C1 segment of cervical spinal cord (tissue), 14 donors: ENCODE results near the gene DBH.
"Not testable (repeated sequence)": the region's sequence is repeated elsewhere in the genome, so short reads cannot be mapped to it uniquely, and the experiment has no call there.

Source experiments
- DNase-seq, 14 donors: peaks; one replicate each; lab custom pipeline; 2025; lab: John Stamatoyannopoulos, UW

The DBH gene

GRCh38 chr9:133665096-133665495, 28.9 kb downstream of the DBH start:
- DNase-seq = no peak

GRCh38 chr9:133665535-133665934, 29.4 kb downstream of the DBH start:
- DNase-seq = no peak

DNA sequence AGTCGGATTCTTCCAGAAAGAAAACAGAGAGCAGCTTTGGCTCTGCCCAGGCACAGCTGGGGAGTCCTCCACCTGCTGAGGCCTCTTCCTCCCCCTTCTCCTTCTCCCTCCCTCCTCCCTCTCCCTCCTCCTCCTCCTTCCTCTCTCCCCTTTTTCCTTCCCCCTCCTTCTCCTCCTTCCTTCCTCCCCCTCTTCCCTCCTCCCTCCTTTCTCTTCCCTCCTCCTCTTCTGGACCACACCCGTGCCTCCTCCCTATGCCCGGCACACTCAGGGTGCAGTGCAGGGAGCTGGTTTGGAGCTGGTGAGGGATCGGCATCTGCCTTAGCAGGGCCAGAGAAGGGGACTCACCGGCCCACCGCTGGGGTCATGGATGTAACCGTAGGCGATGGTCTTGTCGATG, 30.2 kb downstream of the DBH start:
- DNase-seq = no peak

DNA sequence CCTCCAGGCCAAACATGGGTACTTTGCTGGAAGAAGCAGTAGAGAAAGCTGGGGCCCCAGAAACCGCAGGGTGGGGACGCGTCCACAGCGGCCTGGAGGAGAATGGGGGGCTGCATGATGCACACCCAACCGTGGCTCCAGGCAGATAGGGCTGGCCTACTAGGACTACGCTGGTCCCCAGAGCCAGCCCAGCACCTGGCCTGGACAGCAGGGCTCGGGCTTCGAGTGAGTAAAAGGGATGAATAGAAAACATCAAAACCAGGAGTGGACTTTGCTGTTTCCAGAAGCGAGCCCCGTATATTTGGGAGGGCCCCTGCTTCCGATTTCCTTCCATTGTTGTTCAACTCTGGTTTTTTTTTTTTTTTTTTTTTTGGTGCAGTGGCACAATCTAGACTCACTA, 30.7 kb downstream of the DBH start:
- no peak for DNase-seq

DNA sequence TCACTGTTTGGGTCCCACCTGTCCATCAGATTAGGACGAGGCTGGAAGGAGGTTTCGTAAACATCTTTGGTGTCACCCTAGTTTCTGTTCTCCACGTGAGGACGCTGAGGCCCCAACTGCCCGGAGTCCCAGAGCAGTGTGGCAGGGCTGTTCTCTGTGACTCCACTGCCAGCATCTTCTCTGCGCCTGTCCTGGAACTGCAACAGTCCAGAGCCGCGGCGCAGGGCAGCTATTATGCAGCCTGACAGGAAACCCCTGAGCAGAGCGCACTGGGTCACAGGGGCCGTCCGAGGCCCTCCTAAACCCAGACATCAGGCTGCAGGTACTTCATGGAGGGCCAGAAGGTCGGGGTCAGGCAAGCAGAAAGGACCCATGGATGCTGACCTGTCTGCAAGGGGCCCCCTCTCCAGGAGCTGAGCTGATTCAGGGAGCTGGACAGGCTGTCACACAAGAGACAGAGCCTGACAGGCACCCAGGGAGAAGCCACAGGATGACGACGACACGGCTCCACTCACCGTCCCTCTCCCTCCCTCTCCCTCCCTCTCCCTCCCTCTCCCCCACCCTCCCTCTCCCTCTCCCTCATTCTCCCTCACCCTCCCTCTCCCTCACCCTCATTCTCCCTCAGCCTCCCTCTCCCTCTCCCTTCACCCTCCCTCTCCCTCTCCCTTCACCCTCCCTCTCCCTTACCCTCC, 31.7 kb downstream of the DBH start:
- no peak for DNase-seq

DNA sequence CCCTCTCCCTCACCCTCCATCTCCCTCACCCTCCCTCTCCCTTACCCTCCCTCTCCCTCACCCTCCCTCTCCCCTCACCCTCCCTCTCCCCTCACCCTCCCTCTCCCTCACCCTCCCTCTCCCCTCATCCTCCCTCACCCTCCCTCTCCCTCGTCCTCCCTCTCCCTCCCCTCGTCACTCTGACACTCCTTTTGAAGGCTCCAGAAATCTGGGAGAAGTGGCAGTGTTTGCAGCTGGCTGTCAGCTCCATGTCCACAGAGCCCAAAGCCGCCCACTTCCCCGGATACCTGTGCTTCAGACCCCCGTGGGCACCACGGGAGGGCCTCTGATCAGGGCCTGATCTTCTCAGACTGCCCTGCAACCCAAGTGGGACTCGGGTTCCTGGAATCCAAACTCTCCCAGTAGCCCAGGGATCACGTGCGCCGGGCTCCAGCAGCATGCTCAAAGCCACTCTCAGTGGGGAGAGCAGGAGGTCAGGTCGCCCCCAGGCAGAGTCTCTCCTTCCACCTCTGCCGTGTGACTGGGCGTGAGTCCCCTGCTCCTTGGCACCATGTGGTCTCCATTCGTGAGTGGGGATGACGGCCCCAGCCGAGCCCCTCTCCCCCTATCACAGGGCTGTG, 33.1 kb downstream of the DBH start:
- no peak for DNase-seq

DNA sequence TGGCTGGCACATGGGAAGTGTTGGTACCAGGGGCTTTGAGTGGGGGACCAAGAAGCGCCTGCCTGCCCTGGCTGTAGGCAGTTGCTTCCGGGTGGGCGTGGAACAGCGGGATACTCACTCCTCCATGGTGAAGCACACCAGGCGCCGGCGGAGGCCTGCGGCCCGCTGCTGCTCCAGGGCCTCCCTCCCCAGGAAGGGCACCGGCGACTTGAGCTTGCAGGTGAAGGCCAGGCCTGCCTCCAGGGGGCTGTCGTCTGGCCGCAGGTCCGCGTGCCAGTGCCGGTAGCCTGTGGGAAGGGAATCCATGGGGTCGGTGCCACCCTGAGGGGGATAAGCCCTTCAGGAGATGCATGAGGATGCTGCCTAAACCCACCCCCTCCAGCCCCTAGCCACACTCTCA, 34.3 kb downstream of the DBH start:
- no peak for DNase-seq

DNA sequence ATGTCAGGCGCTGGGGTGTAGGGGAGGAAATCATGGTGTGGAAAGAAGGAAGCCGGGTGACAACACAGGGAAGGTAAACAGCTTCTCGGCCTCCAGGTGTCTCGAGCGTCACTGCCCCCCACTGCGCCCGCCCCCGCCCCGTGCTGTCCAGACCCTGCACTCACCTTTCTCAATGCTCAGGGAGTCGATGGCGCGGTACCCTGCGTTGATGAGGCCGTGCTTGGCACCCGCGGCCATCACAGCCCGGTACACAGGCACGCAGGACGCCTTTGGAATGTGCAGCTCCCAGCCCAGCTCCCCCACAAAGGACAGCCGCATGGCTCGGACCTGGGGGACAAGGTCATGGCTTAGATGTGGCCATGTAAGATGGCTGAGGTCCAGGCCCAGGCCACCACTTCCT, 35.2 kb downstream of the DBH start:
- DNase-seq = no peak

DNA sequence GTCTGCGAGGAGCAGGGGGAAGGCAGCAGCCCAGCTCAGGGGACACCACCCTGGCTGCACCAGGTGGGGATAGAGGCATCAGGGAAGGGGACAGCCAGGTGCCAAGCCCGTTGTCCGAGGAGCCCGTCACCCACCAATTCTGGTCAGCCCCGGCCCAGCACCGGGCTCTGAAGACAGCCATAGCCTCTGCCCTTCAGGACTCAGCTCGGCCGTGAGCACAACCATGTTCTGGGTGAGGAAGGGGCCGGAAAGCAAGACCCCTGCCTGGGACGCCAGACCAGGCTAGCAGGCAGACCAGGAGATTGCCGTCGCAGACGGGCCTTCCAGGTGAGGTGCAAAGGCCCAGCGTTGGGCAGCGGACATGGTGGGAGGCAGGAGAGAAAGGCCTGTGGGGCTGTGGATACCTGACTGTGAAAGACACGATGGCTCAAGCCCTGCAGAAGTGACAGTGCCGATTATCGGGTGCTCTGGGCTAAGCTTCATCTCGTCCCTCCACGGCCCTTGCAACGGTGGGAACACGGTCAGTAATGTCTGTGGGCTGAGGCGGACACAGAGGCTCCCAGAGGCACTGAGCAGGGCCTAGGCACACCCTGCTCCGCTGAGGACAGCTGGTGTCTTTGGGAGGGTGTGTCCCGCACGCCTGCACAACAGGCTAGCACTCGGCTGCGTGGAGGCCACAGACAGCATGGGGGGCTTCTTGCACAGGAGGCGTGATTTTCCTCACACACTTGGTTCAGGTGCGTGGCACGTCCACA, 36.5 kb downstream of the DBH start:
- no peak for DNase-seq

DNA sequence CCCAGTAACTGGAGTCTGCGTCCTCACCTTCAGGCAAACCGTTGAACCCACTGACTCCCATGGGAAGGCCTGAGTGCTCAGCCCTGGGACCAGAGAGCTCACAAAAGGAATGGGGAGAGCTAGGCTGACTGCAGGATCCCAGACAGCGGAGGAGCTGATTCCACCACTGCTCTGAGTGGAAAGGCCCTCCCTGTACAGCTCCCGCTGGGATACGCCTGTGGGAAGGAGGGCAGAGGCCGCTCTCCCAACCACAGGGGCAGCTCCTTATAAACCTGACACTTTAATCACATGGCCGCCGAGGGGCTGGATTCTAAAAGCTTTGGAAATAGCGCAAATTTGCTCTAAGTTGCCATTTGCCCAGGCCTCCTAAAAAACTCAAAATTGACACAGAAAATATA, 37.1 kb downstream of the DBH start:
- no peak for DNase-seq

DNA sequence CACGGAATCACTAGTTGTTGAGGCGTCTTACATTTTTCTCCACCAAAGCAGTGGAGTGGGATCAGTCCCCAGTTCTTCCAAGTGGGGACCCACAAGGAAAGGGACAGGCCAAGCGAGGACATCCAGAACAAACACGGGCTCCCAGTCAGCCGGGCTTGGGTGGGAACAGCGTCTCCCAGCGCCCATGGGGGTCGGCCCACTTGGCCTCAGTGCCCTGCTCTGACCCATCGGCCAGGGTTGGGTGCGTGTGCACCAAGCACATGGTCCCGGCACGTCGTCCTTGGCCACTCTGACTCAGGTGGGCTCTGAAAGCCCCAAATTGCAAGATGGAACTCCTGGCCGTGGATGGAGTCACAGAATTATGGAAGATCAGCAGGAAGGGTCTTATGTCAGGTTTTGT, 37.9 kb downstream of the DBH start:
- no peak for DNase-seq

DNA sequence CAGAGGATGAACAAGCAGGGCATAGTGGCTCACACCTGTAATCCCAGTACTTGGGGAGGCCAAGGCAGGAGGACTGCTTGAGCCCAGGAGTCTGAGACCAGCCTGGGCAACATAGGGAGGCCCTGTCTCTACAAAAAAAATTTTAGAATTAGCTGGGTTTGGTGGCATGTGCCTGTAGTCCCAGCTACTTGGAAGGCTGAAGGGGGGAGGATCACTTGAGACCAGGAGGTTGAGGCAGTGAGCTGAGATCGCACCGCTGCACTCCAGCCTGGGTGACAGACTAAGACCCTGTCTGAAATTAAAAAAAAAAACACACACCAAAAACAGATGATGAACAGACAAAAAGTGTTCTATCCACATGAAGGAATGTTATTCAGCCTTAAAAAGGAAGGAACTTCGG, 39.6 kb downstream of the DBH start:
- DNase-seq = not testable (repeated sequence)

- no peak for DNase-seq
Observed at GRCh38 chr9:133676450-133676849, 40.3 kb downstream of the DBH start.

DNA sequence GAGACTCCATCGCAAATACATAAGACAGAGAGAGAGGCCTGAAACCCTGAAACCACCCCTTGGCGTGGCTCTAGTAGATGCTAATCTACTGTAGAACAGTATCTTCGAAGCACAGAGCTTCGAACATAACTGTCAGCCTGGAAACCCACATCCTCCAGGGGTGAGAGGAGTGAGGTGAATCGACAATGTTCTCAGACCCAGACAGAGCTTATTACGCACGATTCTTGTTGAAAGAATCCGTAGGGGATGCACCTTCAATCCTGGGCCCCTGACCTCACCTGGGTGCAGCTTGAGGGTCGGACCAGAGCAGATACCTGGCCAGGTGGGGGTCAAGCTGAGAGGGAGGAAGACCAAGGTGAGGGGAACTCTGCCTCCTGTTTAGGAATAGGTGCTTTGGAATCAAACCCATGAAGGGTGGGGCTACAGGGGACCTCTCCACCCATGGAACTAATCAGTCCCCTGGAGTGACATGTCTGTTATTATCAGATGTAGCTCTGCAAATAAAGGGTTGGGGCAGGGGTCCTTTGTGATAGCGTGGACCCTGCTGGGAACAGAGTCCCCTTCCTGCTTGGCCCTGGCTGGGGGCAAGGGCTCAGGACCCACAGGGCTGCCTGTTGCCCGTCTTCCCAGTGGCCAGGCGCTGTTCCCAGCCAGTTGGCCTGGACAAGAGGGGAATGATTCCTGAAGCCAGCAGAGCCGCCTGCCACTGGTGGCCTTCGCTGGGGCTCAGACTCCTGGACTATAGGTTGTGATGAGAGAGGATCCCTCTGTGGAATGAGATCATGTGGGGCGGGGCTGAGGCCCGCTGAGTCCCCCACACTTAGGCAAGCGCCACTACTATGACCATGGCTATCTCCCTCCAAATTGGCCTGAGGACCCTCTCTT, 41.2 kb downstream of the DBH start:
- no peak for DNase-seq

- DNase-seq = no peak
Observed at GRCh38 chr9:133679056-133679455, 42.9 kb downstream of the DBH start.

GRCh38 chr9:133679466-133680061, 43.4 kb downstream of the DBH start:
- no peak for DNase-seq

GRCh38 chr9:133680250-133680975, 44.2 kb downstream of the DBH start:
- DNase-seq = no peak

GRCh38 chr9:133680976-133681657, 45.0 kb downstream of the DBH start:
- no peak for DNase-seq

DNA sequence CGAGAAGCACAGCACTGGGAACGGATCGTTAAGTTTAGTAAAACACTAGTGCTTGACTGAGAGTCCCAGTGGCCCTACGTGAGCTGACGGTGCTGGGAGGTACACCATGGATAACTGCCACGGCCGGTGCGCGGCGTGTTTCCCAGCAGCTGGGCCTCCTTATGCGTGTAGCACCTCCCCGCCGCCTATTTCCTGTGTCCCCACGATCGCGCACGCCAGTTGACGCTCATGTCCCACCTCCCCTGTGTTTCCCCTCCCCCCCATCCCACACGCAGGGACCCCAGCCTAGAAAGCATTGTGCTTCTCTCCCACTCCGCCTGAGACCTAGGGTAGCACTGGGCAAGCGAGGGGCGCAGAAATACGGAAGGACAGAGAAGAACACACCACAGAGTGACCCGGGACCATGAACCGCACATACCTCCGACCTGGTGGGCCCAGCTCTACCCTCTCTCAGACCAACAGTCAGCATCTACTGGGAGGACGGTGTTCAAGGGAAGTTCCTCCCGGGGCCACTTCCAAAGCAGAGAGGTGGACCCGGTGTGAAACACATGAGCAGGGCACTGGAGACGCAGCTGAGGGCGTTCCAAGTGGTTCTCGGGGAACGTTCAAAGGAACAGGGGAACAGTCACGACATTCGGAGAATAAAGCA, 45.6 kb downstream of the DBH start:
- no peak for DNase-seq
